Measurements from ENCODE around the gene MGAT5. TPM values are rescaled to one million over a fixed set of nuclear protein-coding genes. Genes with fewer than 3 reads are reported as not detected.

Gene MGAT5
- total RNA-seq, 1 experiment from 2014 or later = 52.4 TPM

- CTCF ChIA-PET = interaction anchor here (2.6 kb wide), 1 partner anchor 11 kb away, joined by 25 read pairs; no protein-coding TSS in a partner anchor
- Mint-ChIP-seq H3K4me1 (peaks cover 9% of the 10 kb centered on the region), H3K36me3 (0 out of 2 replicates have a peak, but pooled peaks cover 3% of the 10 kb centered on the region), H3K9me3 (no peaks in the 10 kb centered on the region), H3K4me3 (no peak overlapping the region), H3K27ac (no peak overlapping the region), H3K27me3 (ENCODE audit: low read depth) (no peaks in the 10 kb centered on the region)
- TF ChIP-seq ZNF423 (CRISPR knock-in tag; IDR thresholded peaks at IDR 0.05) = no peak
- no peak for ATAC-seq
- POLR2A ChIA-PET = no interaction called here
- DNase-seq (ENCODE audit: low spot score) = no peak
Observed at GRCh38 chr2:134440336-134440909, 186.6 kb downstream of the MGAT5 start.

GRCh38 chr2:134441153-134441863 lies 187.4 kb downstream of the MGAT5 start:
- Mint-ChIP-seq H3K27ac (no peak overlapping the region), H3K9me3 (no peaks in the 10 kb centered on the region), H3K4me1 (peaks cover 9% of the 10 kb centered on the region), H3K36me3 (0 out of 2 replicates have a peak, but pooled peaks cover 3% of the 10 kb centered on the region), H3K27me3 (ENCODE audit: low read depth) (no peaks in the 10 kb centered on the region), H3K4me3 (no peak overlapping the region)
- TF ChIP-seq MXD4 (CRISPR knock-in tag; IDR thresholded peaks at IDR 0.05; ENCODE audit: borderline replicate concordance) = no peak
- no peak for TF ChIP-seq ZBTB21 (CRISPR knock-in tag; IDR thresholded peaks at IDR 0.05; ENCODE audit: borderline replicate concordance)
- no peak for TF ChIP-seq NFATC4 (CRISPR knock-in tag; IDR thresholded peaks at IDR 0.05)
- no peak for TF ChIP-seq ZMAT4 (CRISPR knock-in tag; IDR thresholded peaks at IDR 0.05)
- TF ChIP-seq ZNF281 (CRISPR knock-in tag; IDR thresholded peaks at IDR 0.05) = no peak
- no peak for TF ChIP-seq GRHL2 (CRISPR knock-in tag; IDR thresholded peaks at IDR 0.05; ENCODE audit: insufficient replicate concordance, severe bottlenecking)
- no peak for TF ChIP-seq STAT6 (CRISPR knock-in tag; conservative IDR thresholded peaks at IDR 0.05; ENCODE audit: low read depth)
- TF ChIP-seq IRF1 (CRISPR knock-in tag; IDR thresholded peaks at IDR 0.05) = no peak
- no peak for TF ChIP-seq ZNF671 (CRISPR knock-in tag; IDR thresholded peaks at IDR 0.05)
- no peak for TF ChIP-seq PRRX2 (CRISPR knock-in tag; IDR thresholded peaks at IDR 0.05)
- TF ChIP-seq SP1 (CRISPR knock-in tag; conservative IDR thresholded peaks at IDR 0.05) = no peak
- no peak for TF ChIP-seq NFE2L1 (CRISPR knock-in tag; IDR thresholded peaks at IDR 0.05)
- DNase-seq (ENCODE audit: low spot score) (no peak), ATAC-seq (no peak)
- ChIA-PET CTCF (interaction anchor here (0.6 to 2.6 kb wide), 2 partner anchors 10 to 29 kb away, joined by 4 to 25 read pairs; no protein-coding TSS in a partner anchor), POLR2A (no interaction called here)

GRCh38 chr2:134443814-134444480 lies 190.1 kb downstream of the MGAT5 start:
- ATAC-seq = no peak
- no peaks in the 10 kb centered on the region for H3K9me3 Mint-ChIP-seq
- DNase-seq (ENCODE audit: low spot score) = no peak
- POLR2A ChIA-PET = no interaction called here
- peaks cover 9% of the 10 kb centered on the region for H3K4me1 Mint-ChIP-seq
- CTCF ChIA-PET = no interaction called here
- H3K27me3 Mint-ChIP-seq (ENCODE audit: low read depth) = no peaks in the 10 kb centered on the region
- H3K4me3 Mint-ChIP-seq = no peak overlapping the region
- no peak overlapping the region for H3K27ac Mint-ChIP-seq
- peaks cover 7% of the 10 kb centered on the region; the same call in 1 of the 2 replicates for H3K36me3 Mint-ChIP-seq
- TF ChIP-seq ZNF232 (CRISPR knock-in tag; IDR thresholded peaks at IDR 0.05) (no peak), MAX (CRISPR knock-in tag; IDR thresholded peaks at IDR 0.05) (no peak), FOXJ3 (CRISPR knock-in tag; IDR thresholded peaks at IDR 0.05; ENCODE audit: borderline replicate concordance) (no peak), NFYB (CRISPR knock-in tag; conservative IDR thresholded peaks at IDR 0.05; ENCODE audit: low read depth) (no peak), ZNF281 (CRISPR knock-in tag; IDR thresholded peaks at IDR 0.05) (no peak), ZBTB43 (CRISPR knock-in tag; IDR thresholded peaks at IDR 0.05) (no peak), MYBL2 (CRISPR knock-in tag; IDR thresholded peaks at IDR 0.05) (no peak)
